ENCODE results near the gene SCNN1A. TPM values are rescaled to one million over a fixed set of nuclear protein-coding genes. Genes with fewer than 3 reads are reported as not detected.

Gene SCNN1A
- total and polyA plus RNA-seq, 2 of the 13 experiments (the other 11 are each of a cell fraction or from before 2014, with no cell fraction given) = 1.5 to 14.6 TPM

DNA sequence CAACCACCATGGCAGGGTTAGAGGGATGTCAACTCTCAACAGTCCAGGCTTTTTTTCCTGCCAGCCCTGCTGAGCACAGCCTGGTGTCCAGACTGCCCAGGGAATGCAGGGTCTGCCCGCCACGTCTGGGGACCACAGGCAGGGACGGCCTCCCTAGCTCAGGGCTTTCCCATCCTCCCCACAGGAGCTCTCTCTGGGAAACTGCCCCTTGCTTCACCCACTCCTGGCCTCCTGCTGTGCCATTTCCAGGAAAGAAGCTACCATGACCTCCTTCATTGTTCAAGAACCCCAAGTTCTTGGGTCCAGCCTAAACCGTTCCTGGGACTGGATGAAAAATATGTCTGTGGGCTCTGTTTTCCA lies 4.8 kb downstream of the SCNN1A start (continued):
- TF ChIP-seq, protein P1, sequence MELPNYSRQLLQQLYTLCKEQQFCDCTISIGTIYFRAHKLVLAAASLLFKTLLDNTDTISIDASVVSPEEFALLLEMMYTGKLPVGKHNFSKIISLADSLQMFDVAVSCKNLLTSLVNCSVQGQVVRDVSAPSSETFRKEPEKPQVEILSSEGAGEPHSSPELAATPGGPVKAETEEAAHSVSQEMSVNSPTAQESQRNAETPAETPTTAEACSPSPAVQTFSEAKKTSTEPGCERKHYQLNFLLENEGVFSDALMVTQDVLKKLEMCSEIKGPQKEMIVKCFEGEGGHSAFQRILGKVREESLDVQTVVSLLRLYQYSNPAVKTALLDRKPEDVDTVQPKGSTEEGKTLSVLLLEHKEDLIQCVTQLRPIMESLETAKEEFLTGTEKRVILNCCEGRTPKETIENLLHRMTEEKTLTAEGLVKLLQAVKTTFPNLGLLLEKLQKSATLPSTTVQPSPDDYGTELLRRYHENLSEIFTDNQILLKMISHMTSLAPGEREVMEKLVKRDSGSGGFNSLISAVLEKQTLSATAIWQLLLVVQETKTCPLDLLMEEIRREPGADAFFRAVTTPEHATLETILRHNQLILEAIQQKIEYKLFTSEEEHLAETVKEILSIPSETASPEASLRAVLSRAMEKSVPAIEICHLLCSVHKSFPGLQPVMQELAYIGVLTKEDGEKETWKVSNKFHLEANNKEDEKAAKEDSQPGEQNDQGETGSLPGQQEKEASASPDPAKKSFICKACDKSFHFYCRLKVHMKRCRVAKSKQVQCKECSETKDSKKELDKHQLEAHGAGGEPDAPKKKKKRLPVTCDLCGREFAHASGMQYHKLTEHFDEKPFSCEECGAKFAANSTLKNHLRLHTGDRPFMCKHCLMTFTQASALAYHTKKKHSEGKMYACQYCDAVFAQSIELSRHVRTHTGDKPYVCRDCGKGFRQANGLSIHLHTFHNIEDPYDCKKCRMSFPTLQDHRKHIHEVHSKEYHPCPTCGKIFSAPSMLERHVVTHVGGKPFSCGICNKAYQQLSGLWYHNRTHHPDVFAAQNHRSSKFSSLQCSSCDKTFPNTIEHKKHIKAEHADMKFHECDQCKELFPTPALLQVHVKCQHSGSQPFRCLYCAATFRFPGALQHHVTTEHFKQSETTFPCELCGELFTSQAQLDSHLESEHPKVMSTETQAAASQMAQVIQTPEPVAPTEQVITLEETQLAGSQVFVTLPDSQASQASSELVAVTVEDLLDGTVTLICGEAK (IDR thresholded peaks at IDR 0.05) = no peak
- TF ChIP-seq, protein P1 (CRISPR knock-in tag; IDR thresholded peaks at IDR 0.05) = 0 out of 2 replicates have a peak, but pooled peaks have one; percentile 50
- TF ChIP-seq, protein P2, sequence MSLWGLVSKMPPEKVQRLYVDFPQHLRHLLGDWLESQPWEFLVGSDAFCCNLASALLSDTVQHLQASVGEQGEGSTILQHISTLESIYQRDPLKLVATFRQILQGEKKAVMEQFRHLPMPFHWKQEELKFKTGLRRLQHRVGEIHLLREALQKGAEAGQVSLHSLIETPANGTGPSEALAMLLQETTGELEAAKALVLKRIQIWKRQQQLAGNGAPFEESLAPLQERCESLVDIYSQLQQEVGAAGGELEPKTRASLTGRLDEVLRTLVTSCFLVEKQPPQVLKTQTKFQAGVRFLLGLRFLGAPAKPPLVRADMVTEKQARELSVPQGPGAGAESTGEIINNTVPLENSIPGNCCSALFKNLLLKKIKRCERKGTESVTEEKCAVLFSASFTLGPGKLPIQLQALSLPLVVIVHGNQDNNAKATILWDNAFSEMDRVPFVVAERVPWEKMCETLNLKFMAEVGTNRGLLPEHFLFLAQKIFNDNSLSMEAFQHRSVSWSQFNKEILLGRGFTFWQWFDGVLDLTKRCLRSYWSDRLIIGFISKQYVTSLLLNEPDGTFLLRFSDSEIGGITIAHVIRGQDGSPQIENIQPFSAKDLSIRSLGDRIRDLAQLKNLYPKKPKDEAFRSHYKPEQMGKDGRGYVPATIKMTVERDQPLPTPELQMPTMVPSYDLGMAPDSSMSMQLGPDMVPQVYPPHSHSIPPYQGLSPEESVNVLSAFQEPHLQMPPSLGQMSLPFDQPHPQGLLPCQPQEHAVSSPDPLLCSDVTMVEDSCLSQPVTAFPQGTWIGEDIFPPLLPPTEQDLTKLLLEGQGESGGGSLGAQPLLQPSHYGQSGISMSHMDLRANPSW (CRISPR knock-in tag; IDR thresholded peaks at IDR 0.05; ENCODE audit: borderline replicate concordance) = no peak
- TF ChIP-seq ZNF672 (CRISPR knock-in tag; IDR thresholded peaks at IDR 0.05) (no peak), ZNF3 (CRISPR knock-in tag; IDR thresholded peaks at IDR 0.05) (no peak), CREB1 (IDR thresholded peaks at IDR 0.05) (no peak), CREB1 (CRISPR knock-in tag; IDR thresholded peaks at IDR 0.05) (no peak), SIN3A (IDR thresholded peaks at IDR 0.05; ENCODE audit: borderline replicate concordance, low read depth, low read length) (no peak), CCAR2 (optimal IDR thresholded peaks at IDR 0.05; ENCODE audit: low read depth, low read length) (no peak), ZNF44 (CRISPR knock-in tag; IDR thresholded peaks at IDR 0.05) (no peak), CENPX (CRISPR knock-in tag; IDR thresholded peaks at IDR 0.05) (no peak), SP4 (CRISPR knock-in tag; IDR thresholded peaks at IDR 0.05) (no peak), SRY (CRISPR knock-in tag; IDR thresholded peaks at IDR 0.05) (peak; percentile 55; the same call in 1 of the 2 replicates), CHCHD3 (CRISPR knock-in tag; IDR thresholded peaks at IDR 0.05) (peak; percentile 64; the same call in 1 of the 2 replicates), CBX5 (CRISPR knock-in tag; IDR thresholded peaks at IDR 0.05; ENCODE audit: borderline replicate concordance) (no peak), ZNF766 (CRISPR knock-in tag; IDR thresholded peaks at IDR 0.05; ENCODE audit: borderline replicate concordance) (no peak), PHF20 (CRISPR knock-in tag; IDR thresholded peaks at IDR 0.05) (0 out of 2 replicates have a peak, but pooled peaks have one; percentile 33), HNF4A (CRISPR knock-in tag; IDR thresholded peaks at IDR 0.05) (no peak), BRD4 (CRISPR knock-in tag; IDR thresholded peaks at IDR 0.05) (0 out of 2 replicates have a peak, but pooled peaks have one; percentile 34), ZFP37 (CRISPR knock-in tag; IDR thresholded peaks at IDR 0.05; ENCODE audit: borderline replicate concordance) (0 out of 2 replicates have a peak, but pooled peaks have one; percentile 47)
- TF ChIP-seq, protein P3, sequence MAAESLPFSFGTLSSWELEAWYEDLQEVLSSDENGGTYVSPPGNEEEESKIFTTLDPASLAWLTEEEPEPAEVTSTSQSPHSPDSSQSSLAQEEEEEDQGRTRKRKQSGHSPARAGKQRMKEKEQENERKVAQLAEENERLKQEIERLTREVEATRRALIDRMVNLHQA (CRISPR knock-in tag; IDR thresholded peaks at IDR 0.05) = no peak

Measured in HepG2 (cell line).